Activated naive CD4-positive, alpha-beta T cell treated with anti-CD3 and anti-CD28 coated beads, Interleukin-2, amount 50 U/mL, for 72 hours (primary cell): Measurements from ENCODE around the gene GSDMA. TPM values are rescaled to one million over a fixed set of nuclear protein-coding genes. Genes with fewer than 3 reads are reported as not detected.

Experiments
- ATAC-seq, 2 donors: fragments of 150-1000 bp; cut with Tn5 transposase; 2 replicates each; pipeline ENCODE4 v1.10.0; 2021; ENCODE audit warnings: mild to moderate bottlenecking in 2 of 2, moderate library complexity in 2 of 2
- DNase-seq, 2 donors: peaks; one replicate each; pipeline ENCODE4 v3.0.0; 2021 to 2022; ENCODE audit warnings: low spot score in 2 of 2
- H3K27ac Mint-ChIP-seq, 2 donors: one replicate each; pipeline ENCODE4 v1.8.0; 2022; ENCODE audit warnings: mild to moderate bottlenecking in 2 of 2, mixed read lengths in 2 of 2
- H3K36me3 Mint-ChIP-seq, 2 donors: one replicate each; pipeline ENCODE4 v1.8.0; 2022; ENCODE audit warnings: mixed read lengths in 2 of 2
- H3K9me3 Mint-ChIP-seq, 2 donors: one replicate each; pipeline ENCODE4 v1.8.0; 2022; ENCODE audit warnings: mixed read lengths in 2 of 2
- total RNA-seq, 2 donors: library from RNA; stranded (reverse); gene quantifications; one replicate each; pipeline ENCODE4 v1.2.3, GENCODE V29; 2022

Gene GSDMA
- total RNA-seq, 2 donors from 2014 or later, result 0.50 to 1.1 TPM

- no peak for DNase-seq
Observed at GRCh38 chr17:40019140-40019991, 56.6 kb downstream of the GSDMA start.

GRCh38 chr17:40020146-40020545, 57.3 kb downstream of the GSDMA start:
- Mint-ChIP-seq H3K9me3 (no peaks in the 10 kb centered on the region), H3K27ac (peak overlapping the region; percentile 9 to 49), H3K36me3 (peaks cover 0 to 2% of the 10 kb centered on the region in 2 donors)
- ATAC-seq, result no peak
- DNase-seq, result no peak

More at GRCh38 chr17:40019140-40019991, 56.6 kb downstream of the GSDMA start:
- no peak for ATAC-seq
- Mint-ChIP-seq H3K9me3 (no peaks in the 10 kb centered on the region), H3K36me3 (no peaks in the 10 kb centered on the region), H3K27ac (peak overlapping the region; percentile 49 to 87)

GRCh38 chr17:40021451-40021971, 58.7 kb downstream of the GSDMA start:
- peaks cover 13 to 15% of the 10 kb centered on the region in 2 donors for H3K36me3 Mint-ChIP-seq
- ATAC-seq, result peak in 1 of 2 donors; percentile 28
- peak overlapping the region; percentile 26 to 86 for H3K27ac Mint-ChIP-seq
- H3K9me3 Mint-ChIP-seq, result no peaks in the 10 kb centered on the region
- DNase-seq, result no peak

DNA sequence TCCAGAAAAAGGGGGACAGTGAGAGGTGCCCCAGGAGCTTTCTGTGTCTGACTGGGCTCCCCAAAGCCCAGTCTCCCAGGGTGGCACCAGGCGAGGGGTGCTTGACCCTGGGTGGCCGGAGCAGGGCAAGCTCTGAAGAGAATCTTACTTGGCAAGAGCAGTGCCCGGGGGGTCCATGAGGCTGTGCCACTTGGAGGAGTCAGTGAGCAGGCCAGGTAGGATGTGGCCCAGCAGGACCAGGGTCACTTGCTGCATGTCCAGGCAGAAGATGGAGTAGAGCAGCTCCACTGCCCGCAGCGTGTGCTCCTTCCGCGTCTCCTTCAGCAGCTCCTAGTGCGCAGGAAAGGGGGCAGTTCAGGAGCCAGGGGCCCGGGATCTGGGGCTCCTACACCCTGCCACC, 59.7 kb downstream of the GSDMA start:
- Mint-ChIP-seq H3K36me3 (peaks cover 14 to 17% of the 10 kb centered on the region in 2 donors), H3K9me3 (no peaks in the 10 kb centered on the region), H3K27ac (no peak overlapping the region)
- no peak for DNase-seq
- ATAC-seq, result no peak

- H3K36me3 Mint-ChIP-seq, result peaks cover 14 to 17% of the 10 kb centered on the region in 2 donors
- DNase-seq (no peak), ATAC-seq (no peak)
- no peaks in the 10 kb centered on the region for H3K9me3 Mint-ChIP-seq
- H3K27ac Mint-ChIP-seq, result no peak overlapping the region
Observed at GRCh38 chr17:40022961-40023541, 60.2 kb downstream of the GSDMA start.

- Mint-ChIP-seq H3K36me3 (peaks cover 16 to 17% of the 10 kb centered on the region in 2 donors), H3K9me3 (no peaks in the 10 kb centered on the region), H3K27ac (no peak overlapping the region)
- ATAC-seq (no peak), DNase-seq (no peak)
Observed at GRCh38 chr17:40023590-40024292, 60.9 kb downstream of the GSDMA start.

- peak overlapping the region in 1 of 2 donors; percentile 1 for H3K27ac Mint-ChIP-seq
- DNase-seq, result no peak
- H3K36me3 Mint-ChIP-seq, result peaks cover 21 to 25% of the 10 kb centered on the region in 2 donors
- no peak for ATAC-seq
- no peaks in the 10 kb centered on the region for H3K9me3 Mint-ChIP-seq
Observed at GRCh38 chr17:40024901-40025300, 62.1 kb downstream of the GSDMA start.

DNA sequence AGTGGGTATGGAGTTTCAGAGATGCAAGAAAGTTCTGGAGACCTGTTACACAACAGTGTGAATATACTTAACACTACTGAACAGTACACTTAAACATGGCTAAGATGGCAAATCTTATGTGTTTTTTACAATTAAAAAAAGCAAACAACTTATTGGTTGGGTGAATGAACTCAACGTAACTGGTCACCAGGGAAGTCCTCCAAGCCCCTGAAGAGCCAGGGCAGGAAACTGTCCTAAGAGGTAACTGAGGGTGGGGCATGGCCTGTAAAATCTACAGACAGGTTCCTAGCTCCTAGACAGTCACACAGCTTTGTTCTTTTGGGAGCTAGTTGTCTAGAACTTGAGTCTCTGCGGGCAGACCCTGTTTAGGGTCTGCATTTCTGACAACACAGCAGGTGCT, 62.8 kb downstream of the GSDMA start:
- H3K27ac Mint-ChIP-seq, result peak overlapping the region; percentile 3 to 7
- DNase-seq, result no peak
- H3K36me3 Mint-ChIP-seq, result peaks cover 21 to 26% of the 10 kb centered on the region in 2 donors
- H3K9me3 Mint-ChIP-seq, result no peaks in the 10 kb centered on the region
- no peak for ATAC-seq

DNA sequence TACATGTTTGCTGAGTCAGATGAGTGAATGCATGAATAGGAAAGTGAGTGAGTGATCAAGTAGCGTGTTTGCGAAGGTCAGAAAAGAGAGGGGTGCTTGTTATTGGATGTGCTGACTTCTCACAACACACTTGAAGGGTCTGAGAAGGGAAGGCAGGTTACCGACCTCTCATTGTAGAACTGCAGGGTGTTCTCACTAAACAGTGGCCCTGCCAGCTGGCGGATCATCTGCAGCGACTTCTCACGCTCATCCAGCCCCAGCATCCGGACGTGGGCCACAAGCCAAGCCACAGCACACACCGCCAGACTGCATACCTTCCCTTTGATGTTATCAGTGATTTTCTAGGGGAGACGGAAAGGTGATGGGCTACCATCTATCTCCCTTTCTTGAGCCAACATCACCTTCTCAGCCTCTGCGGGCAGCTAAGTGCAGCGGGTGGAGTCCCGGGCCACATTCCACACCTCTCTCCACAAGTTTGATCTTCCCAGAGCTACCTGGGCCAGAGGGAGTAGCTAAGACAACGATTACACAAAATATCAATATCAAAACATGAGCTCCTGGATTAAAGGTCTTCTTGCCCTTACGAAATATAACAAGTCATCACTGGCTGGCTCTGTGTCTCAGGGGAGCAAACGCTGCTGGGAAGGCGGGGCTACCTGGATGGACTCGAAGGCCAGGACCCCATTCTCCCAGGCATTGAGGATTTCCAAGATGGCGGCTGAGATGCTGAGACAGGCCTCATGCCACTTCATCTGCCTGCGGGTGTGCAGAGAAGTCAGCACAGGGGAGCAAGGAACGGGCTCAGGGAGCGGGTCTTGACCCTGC, 63.4 kb downstream of the GSDMA start:
- Mint-ChIP-seq H3K36me3 (peaks cover 21 to 26% of the 10 kb centered on the region in 2 donors), H3K9me3 (no peaks in the 10 kb centered on the region), H3K27ac (peak overlapping the region in 1 of 2 donors; percentile 7)
- DNase-seq (peak in 1 of 2 donors; percentile 36), ATAC-seq (peak; percentile 52 to 55)

GRCh38 chr17:40026816-40027613, 64.2 kb downstream of the GSDMA start:
- peak; percentile 71 to 77 for DNase-seq
- H3K9me3 Mint-ChIP-seq, result no peaks in the 10 kb centered on the region
- ATAC-seq, result peak; percentile 87 to 90
- peaks cover 21 to 26% of the 10 kb centered on the region in 2 donors for H3K36me3 Mint-ChIP-seq
- H3K27ac Mint-ChIP-seq, result peak overlapping the region in 1 of 2 donors; percentile 7

Other genes with a start within 250 kb of the GSDMA start
- 10 to 100 TPM; 32.2 to 41.1 TPM for gene MIEN1, start 232.5 kb upstream of the GSDMA start, total RNA-seq
- gene GRB7, start 225.1 kb upstream of the GSDMA start, total RNA-seq, result 1 to 10 TPM; 3.1 to 3.9 TPM
- gene IKZF3, start 98.7 kb upstream of the GSDMA start, total RNA-seq, result 10 to 100 TPM; 37.6 to 60.8 TPM
- gene ZPBP2, start 94.8 kb upstream of the GSDMA start, total RNA-seq, result not detected
- gene GSDMB, start 44.4 kb upstream of the GSDMA start, total RNA-seq, result 10 to 100 TPM; 33.2 to 49.8 TPM
- gene ORMDL3, start 35.4 kb upstream of the GSDMA start, total RNA-seq, result 10 to 100 TPM; 52.6 to 76.6 TPM
- gene LRRC3C, start 35.3 kb upstream of the GSDMA start, total RNA-seq, result not detected
- gene PSMD3, start 17.8 kb downstream of the GSDMA start, total RNA-seq, result 100 to 1,000 TPM in 1 of 2 donors, 10 to 100 TPM in 1; 89.7 to 136 TPM
- gene CSF3, start 52.4 kb downstream of the GSDMA start, total RNA-seq, result not detected
- 100 to 1,000 TPM; 106 to 133 TPM for gene MED24, start 91.4 kb downstream of the GSDMA start, total RNA-seq
- gene THRA, start 100.0 kb downstream of the GSDMA start, total RNA-seq, result 10 to 100 TPM; 14.5 to 19.3 TPM
- gene NR1D1, start 137.6 kb downstream of the GSDMA start, total RNA-seq, result 10 to 100 TPM in 1 of 2 donors, 1 to 10 TPM in 1; 4.8 to 26.7 TPM
- gene MSL1, start 159.0 kb downstream of the GSDMA start, total RNA-seq, result 100 to 1,000 TPM in 1 of 2 donors, 10 to 100 TPM in 1; 83.4 to 140 TPM
- gene CASC3, start 177.5 kb downstream of the GSDMA start, total RNA-seq, result 100 to 1,000 TPM; 104 to 212 TPM
- 1 to 10 TPM; 5.3 to 7.1 TPM for gene RAPGEFL1, start 214.5 kb downstream of the GSDMA start, total RNA-seq